GM18870 (cell line): ENCODE data around the gene ST8SIA4.
"Not testable (repeated sequence)": the region's sequence is repeated elsewhere in the genome, so short reads cannot be mapped to it uniquely, and the experiment has no call there.

Experiments
- ATAC-seq: cut with Tn5 transposase; IDR thresholded peaks from one replicate; pipeline ENCODE4 v1.9.1; 2021; ENCODE audit warnings: moderate library complexity; ENCODE audit not compliant: unreplicated experiment

ST8SIA4 gene

DNA sequence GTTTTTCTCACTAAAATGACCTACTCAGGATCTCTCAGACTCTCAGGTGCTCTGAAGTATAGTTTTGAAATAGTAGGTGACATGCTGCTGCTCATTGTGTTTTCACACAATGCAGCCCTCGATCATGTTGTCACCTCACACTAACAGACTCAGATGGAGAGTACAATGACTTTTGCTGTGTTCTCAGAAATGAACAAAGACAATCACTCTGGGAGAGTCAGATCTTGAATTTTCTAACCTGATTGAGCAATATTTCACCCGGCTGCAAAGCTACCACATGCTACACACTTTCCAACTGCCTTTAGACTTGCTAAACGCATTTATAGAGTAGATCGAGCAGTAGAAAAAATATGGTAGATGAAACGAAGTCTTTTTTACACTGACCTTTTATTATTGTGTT is 113.4 kb downstream of the ST8SIA4 start:
- ATAC-seq, result no peak

DNA sequence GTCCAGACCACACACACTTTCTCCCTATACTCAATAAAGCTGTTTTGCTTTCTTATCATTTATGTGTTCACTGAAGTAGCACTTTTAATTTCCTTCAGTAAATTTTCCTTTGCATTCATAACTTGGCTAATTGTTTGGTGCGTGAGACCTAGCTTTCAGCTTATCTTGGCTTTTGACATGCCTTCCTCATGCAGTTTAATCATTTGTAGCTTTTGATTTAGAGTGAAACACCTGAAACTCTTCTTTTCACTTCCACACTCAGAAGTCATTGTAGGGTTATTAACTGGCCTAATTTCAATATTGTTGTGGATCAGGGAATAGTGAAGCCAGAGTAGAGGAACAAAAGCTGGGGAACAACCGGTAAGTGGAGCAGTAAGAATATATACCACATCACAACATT is 114.7 kb downstream of the ST8SIA4 start:
- no peak for ATAC-seq

DNA sequence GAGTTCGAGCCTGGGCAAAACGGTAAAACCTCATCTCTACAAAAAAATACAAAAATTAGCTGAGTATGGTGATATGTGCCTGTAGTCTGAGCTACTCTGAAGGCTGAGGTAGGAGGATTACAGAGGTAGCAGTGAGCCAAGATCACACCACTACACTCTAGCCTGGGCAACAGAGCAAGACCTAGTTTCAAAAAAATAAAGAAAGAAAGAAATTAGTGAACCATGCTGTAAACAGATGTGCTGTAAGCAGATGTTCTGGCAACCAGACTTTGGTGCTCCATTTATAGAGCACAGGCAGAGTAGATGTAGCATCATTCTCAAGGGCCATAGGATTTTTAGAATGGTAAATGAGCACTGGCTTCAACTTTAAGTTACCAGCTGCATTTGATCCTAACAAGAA is 115.4 kb downstream of the ST8SIA4 start:
- peak; percentile 77 for ATAC-seq

DNA sequence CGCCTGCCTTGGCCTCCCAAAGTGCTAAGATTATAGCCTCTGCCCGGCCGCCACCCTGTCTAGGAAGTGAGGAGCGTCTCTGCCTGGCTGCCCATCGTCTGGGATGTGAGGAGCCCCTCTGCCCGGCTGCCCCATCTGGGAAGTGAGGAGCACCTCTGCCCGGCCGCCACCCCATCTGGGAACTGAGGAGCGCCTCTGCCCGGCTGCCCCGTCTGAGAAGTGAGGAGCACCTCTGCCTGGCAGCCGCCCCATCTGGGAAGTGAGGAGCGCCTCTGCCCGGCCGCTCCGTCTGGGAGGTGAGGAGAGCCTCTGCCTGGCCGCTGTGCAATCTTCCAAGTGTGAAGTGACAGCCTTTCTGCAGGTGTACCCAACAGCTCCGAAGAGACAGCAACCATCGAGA is 117.5 kb downstream of the ST8SIA4 start:
- not testable (repeated sequence) for ATAC-seq

DNA sequence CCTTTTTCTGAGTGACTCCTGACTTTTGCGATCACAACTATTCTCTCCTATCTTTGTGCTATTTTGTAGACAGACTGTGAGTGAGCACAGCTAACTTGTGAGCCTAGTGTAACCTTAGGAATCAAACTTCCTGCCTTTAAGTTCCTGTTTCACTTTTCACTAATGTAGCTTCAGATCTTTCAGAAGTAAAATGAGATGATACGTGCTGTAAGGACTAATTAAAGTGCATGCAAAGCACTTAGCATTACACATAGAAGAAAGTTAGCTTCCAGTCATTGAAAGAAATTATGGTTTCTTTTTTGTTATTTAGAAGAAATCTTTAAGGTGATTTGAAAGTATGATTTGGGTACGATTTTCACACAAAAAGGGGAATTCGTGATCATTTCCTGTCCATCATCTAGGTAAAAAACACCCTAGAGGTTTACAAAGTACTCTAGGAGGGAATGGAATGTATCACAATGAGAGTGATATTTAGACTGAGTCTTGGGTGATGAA is 122.7 kb downstream of the ST8SIA4 start:
- ATAC-seq, result peak; percentile 80

DNA sequence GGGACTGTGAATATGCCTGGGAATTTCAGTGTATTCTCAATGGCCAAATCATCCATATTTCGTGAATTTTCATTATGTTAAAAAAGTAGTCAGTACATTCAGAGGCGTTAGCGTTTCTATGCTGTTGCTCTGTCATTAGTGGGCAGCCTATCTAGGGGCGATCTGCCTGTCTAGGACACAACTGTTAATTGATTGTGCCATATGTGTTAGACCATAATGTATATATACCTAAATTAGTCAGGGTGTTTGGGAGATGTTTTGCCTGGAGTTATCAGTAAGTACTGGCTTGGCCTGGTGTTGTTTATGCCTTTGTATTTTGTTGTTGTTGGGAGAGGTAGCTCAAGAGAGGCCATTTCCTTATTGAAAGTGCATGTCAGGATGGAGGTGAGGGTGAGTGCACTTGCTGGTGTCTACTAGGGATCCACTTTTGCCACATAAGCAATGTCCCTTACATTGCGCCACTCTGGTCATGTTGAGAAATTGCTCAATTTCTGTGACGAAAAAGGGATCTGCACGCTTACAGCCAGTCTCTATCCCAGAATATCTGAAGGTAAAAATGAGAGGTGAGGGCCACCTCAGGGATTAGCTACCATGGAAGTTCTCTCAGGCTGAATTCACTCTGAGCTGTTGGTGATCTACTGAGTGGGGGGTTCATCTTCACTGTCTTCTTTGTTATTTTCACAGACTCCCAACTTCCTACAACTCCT is 123.3 kb downstream of the ST8SIA4 start:
- peak; percentile 4 for ATAC-seq

DNA sequence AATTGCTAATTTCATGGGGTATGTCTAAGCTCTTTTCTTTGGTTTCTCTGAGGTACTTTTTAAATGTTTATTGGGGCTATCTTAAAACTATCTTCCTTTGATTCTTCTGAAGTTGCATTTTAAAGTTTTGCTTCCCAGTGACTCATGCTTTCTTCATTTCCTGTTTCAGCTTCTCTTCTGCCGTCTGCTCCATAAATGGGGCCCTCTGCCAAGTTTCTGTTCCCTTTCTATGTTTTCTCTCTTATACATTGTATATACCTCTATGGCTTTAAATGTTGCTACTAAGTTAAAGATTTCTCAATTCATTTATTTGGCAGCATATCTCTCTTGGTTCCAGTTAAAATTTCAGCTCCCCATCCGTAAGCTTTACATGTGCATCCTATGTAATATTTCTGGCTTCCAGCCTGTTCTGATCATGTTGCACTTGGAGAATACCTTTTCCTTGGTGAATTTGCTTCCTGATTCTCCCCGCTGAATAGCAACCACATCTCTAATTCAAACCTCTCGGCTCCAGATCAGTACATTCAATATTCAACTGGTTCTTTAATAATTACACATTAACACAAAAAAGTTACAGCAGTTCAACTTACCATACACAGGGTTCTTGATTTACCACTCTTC is 125.3 kb downstream of the ST8SIA4 start:
- peak; percentile 84 for ATAC-seq

DNA sequence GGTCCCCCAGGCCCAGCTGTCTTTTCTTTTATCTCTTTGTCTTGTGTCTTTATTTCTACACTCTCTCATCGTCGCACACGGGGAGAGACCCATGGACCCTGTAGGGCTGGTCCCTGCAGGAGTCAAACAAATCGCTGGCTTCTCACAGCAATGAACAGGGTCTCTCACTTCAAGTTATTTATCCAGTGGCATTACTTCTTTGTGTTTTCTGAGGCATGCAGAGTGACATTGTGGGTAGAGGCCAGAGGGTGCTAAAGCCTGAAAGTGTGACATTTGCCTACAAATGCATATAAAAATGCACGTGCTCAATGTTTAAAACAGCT is 127.6 kb downstream of the ST8SIA4 start:
- no peak for ATAC-seq

DNA sequence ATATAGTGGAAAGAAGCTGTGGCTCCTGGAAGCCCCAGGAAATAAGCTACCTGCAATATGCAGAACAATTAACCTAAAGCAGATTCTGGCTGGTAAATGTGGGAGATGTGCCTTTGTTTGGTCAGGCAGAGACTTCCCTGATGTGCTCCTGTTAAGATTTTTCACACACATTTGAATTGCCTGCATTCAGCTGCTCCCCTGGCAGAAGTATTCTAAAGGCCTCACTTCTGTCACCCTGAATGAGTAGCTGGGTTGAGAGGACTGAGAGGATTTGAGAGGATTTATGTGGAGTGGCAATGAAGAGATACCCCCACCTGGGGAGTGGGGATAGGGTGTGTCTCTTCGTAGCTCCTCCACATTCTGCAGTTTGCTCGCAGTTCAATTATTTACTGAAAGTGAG is 130.5 kb downstream of the ST8SIA4 start:
- ATAC-seq, result no peak

DNA sequence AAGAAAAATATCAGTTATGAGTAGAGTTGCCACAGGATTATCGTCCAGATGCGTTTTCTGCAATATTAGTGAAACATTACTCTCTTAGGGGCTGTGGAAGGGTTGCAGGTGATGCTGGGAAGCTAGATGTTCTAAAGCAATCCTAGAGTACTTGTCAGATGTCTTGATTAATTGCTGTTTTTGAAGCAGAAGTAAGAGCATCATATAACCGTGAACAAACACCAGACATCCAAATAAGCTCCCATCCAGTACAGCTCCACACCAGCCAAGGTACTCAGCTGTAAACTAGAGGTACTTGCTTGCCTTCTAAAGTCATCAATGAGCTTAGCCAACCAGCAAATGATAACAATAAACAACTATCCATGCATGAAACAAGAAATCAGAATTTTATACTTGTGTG is 131.1 kb downstream of the ST8SIA4 start:
- no peak for ATAC-seq

DNA sequence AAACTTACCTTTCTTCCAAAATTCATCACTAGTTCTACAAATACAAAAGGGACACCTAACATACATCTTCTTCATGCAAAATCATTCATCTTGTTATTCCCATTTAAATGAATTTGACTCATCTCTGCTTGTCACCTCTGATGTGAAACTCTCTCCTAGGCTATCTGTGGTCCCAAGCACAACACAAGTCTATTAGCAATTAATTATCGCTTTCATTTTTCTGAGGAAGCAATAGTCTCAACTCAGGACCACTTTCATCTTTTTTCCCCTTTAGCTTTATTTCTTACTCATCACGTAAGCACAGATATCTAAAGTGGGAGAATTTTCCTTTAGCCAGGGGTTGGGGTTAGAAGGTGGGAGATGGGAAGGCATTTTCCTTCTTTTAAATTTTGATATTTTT is 131.9 kb downstream of the ST8SIA4 start:
- no peak for ATAC-seq

DNA sequence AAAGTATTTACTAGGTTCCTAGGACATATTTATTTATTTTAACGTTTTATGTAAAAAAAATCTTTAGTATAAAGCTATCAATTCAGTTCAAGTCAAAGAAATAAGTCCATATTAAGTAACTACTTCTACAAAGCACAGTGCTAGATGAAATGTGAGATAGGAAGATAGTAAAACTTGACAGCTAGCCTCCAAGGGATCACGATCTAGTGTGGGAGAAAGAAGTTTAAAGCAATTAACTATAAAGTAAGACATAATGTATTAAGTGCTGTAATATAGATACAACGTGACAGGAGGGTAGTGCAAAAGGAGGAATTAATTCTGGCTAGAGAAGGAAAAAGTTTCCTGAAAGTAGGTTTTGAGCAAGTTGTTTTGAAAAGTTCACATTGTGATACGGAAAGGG is 134.9 kb downstream of the ST8SIA4 start:
- ATAC-seq, result no peak

DNA sequence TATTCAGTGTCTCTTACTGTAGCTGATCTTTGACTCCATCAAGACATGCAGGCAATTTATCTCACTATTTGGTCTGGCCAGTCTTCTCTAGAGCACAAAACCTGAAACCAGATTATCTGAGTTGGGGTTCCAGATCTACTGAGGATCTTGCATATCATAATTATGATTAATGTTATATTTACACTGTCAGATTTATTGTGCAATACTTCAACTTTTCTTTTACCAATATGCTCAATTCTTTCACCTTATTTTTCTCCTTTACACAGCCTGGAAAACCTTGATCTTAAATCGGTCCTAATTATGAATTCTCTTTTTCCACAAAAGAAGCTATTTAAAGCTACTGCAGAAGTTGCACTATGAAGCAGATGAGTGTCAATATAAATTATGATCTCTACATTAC is 140.1 kb downstream of the ST8SIA4 start:
- ATAC-seq, result no peak

DNA sequence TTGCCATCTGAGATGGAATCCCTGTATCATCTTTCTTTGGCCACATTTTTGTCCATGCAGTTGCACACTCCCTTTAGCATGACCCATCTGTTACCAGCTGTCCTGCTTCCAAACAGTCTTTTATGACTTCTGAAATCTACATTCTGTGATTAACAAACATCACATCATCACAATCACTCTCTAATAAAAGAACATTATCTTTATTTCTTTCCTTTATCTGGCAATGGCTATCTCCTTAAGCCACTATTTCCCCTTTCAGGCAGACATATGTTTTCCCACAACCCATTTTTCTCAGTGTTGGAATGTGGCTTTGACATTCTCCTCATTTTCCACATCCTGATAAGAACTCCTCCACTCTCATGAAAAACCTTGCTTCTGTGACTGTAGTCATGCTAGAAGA is 141.0 kb downstream of the ST8SIA4 start:
- ATAC-seq, result no peak

DNA sequence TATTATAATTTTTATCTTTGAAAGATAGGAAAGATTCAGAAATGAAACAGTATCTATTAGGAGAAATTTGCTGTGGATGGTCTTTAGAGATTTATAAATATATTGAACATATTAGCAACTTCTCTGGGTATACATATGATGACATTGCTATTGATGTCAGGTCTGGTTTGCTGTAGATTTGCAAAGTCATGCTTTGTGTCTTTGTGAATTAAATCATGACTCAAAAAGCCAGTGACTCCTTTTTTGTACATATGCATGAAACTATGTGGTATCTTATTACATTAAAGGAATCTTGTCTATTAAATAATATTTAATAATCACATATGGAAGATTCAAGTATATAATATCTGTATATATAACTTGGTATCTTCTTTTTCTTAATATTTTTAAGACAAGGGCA is 141.9 kb downstream of the ST8SIA4 start:
- no peak for ATAC-seq

DNA sequence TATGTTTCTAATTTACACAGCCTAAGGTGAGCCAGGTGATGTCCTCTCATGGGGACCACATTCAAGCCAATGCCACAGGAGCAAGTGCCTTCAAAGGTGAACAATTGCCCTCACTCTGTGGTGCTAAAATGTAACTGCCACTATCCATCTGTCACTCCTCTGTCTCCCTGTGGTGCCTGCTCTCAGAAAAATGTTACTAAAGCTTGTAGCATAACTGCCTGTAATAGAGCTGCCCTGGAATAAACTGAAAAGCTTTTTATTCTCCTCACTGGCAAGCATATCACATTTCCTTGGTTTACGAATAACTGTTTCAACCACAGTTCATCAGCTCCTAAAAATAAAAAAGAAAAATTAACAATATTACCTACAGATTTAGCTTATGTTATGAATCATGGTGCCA is 142.4 kb downstream of the ST8SIA4 start:
- no peak for ATAC-seq

DNA sequence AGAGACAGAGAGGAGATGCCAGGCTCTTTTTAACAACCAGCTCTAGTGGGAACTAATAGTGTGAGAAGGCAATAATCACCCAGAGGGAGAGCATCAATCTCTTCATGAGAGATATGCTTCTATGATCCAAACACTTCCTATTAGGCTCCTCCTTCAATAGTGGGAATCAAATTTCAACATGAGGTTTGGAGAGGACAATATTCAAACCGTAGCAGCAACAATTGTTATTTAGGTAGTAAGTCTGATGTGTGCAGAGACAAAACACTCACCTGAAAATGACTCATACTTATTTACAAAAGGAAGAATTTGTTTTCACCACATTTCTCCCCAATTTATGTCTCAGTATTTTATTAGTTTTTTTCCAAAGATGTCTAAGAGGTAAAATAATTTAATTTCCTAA is 144.3 kb downstream of the ST8SIA4 start:
- no peak for ATAC-seq

DNA sequence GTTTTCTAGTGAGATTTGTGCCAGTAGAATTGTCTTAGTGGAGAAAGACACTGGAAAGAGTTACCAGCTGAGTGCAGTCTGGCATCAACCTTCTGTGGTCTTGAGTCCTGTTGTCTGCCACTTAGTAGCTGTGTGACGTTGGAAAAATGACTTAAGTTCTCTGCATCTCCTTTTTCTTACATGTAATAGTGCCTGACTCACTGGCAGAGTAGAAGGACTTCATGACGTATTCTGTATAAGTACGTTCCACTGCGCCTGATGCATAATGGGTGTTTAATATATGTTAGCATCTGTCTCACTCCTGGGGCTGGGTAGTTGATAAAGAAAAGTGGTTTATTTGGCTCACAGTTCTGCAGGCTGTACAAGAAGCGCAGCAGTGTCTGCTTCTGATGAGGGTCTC is 144.8 kb downstream of the ST8SIA4 start:
- ATAC-seq, result no peak

DNA sequence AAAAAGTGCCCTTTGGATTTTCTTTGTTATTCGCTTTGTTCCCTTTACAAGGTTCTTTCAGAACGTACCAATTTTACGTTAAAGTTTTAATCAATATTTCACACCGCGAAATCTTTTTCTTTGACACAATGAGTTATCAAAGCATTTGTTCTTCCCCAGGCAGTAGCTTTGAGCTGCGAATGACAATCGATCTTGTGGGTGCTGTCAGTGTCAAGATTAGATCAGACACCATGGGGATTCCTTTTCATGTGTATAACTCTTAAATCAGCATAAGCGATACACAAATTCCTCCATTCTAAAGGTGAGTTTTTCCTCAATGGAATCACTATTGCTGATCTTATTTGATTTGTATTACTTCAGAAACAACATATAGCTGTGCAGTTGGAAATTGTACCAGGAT is 145.5 kb downstream of the ST8SIA4 start:
- no peak for ATAC-seq
